HG03066 (cell line): Measurements from ENCODE around the gene SLC12A8.

ENCODE experiments used
- ATAC-seq: cut with Tn5 transposase; IDR thresholded peaks from one replicate; pipeline ENCODE4 v1.9.1; 2021; ENCODE audit warnings: low read depth; ENCODE audit not compliant: unreplicated experiment

Gene SLC12A8

GRCh38 chr3:125157183-125157582 is 55.4 kb downstream of the SLC12A8 start:
- ATAC-seq = no peak

DNA sequence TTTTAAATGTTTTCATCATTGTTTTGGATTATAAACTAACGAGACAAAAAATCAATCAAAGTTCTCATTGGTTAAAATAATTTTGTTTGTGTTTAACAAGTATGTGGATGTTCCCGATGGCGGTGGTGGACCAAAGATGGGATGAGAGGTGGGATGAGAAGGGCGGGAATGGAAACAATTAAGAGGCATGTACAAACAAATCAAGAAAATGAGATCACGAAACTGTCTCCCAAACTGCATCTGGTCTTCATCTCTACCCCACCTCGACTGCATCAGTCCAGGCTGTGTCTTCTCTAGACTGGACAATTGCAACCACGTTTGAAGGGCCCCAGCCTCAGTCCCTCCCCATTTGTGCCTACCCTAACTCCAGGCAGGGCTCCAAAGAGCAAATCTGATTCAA is 56.1 kb downstream of the SLC12A8 start:
- no peak for ATAC-seq

- no peak for ATAC-seq
Observed at GRCh38 chr3:125154800-125155269, 57.7 kb downstream of the SLC12A8 start.

GRCh38 chr3:125154110-125154509 is 58.4 kb downstream of the SLC12A8 start:
- ATAC-seq = no peak

GRCh38 chr3:125152951-125153350 is 59.6 kb downstream of the SLC12A8 start:
- ATAC-seq = no peak

GRCh38 chr3:125151916-125152315 is 60.6 kb downstream of the SLC12A8 start:
- ATAC-seq = no peak

DNA sequence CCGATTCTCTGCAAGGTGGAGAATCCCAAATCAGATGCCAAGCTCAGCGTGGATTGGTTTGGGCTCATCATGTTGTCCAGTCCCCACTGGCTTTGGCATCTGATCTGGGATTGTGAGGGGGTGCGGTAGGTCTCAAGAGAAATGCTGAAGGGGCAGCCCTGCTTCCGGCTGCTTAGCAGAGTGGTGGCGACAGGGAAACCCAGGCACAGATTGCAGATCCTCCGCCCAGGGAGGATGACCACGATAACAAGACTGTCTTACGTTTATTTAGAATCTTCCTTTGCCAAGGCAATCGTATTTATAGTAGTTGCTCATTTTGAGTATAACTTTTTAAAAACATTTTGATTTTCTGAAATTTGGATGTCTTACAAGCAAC is 61.1 kb downstream of the SLC12A8 start:
- ATAC-seq = no peak

DNA sequence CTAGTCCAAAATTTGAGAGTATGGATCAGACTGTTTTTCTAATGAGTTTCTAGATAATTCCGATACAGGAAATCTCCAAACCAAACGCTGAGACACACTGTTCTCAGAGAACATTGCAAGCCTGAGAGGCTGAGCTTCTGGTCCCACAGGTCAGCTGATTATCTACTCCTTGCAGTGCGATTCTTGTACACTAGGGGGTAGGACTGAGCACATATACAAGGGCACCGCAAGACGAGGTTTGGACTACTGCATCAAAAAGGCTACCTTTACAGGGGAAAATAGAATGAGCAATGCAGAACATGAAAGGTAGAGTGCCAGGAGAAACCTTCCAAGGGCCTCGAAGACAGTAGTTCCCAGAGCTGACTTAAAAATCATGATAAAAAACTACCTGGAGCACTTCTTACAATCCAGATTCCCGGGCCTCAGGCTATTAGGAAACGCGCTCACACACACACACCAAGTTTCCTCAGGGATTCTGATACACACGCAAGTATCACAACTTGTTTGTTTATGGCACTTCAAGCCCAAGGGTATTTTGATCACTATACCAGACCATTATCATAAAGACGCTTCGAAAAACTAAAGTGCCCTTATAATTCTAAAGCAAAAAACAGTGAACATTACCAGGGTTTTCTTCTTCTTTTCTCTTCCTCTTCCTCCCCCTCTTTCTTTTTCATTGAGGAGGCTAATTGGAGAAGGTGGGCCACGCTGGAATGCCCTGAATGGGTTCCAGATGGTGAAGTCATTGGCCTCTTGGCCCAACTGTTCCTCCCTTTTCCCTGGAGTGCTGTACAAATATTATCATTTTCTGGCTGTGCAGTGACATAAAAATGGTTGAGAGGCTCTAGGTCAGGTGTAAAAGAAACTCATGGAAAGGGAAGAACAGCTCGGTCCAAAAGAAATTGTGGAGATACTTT is 61.8 kb downstream of the SLC12A8 start:
- no peak for ATAC-seq

DNA sequence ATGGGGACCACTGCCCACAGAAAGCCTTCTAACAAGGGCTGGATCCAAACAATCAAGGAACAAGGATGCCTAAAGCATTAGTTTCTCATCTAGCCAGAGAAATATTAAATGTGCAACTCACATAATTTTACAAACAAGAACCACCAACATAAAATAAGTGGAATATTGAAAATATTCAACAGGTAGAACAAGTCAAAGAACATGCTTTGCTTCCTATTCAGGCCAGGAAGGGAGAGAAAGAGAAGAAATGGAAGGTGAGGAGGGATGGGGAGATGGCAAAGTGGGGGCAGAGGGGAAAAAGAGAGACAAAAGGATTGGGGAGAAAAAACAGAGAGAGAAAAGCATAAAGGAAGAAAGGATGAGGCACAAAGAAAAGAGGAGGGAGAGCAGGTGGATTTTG is 63.1 kb downstream of the SLC12A8 start:
- no peak for ATAC-seq

DNA sequence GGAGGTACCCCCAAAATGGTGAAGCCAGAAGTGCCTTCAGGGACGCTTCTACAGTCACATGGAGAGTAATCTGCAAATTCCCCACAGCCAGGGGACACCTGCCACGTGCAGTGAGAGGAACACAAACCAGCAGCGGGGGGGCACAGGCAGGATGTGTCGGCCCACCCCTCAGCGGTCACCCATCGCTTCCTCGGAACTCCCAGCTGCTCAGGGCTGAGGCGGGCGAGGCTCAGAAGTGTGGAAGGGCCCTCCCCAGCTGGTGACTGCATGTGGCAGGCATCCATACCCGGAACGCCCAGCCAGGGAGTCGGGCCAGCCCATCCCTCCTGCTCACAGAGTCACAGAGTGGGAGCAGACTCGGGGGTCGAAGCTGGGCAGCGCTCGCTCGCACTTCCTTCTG is 63.7 kb downstream of the SLC12A8 start:
- ATAC-seq = no peak

DNA sequence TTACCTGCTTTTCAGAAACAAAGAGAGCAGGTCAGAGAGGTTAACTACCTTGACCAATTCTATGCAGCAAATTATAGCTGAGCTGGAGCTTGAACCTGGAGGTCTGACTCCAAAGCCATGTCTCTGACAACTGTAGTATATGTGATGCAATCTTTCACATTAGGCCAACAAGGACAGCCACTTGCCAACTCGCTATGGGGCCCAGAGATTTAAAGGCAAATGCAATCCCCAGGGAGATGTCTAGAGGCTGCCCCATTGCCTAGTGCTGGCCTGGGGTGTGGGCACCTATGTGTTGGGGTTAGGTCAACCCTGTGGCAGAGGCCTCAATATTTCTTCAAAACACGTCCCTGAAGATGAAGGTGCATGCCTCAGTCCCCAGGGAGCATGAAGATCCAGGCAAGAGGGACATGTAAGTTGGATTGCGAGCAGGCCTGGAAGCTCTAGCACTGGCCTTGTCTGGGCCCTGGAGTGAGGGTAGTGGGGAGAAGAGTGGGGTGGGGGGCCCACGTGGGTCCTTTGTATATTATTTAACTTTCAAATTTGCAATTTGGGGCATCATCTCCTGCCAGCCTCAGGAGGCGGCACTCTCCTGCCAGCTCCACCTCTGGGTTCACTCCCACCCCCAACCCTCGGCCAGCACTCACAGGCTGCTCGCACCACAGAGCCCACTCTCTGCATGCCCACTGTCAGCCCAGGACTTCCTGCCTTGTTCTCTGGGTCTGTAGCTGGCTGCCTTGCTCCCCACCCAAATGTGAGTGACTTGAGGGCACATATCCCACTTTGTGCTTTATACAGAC is 64.3 kb downstream of the SLC12A8 start:
- no peak for ATAC-seq

- ATAC-seq = no peak
Observed at GRCh38 chr3:125147491-125147820, 65.1 kb downstream of the SLC12A8 start.

GRCh38 chr3:125146626-125147490 is 65.7 kb downstream of the SLC12A8 start:
- no peak for ATAC-seq

DNA sequence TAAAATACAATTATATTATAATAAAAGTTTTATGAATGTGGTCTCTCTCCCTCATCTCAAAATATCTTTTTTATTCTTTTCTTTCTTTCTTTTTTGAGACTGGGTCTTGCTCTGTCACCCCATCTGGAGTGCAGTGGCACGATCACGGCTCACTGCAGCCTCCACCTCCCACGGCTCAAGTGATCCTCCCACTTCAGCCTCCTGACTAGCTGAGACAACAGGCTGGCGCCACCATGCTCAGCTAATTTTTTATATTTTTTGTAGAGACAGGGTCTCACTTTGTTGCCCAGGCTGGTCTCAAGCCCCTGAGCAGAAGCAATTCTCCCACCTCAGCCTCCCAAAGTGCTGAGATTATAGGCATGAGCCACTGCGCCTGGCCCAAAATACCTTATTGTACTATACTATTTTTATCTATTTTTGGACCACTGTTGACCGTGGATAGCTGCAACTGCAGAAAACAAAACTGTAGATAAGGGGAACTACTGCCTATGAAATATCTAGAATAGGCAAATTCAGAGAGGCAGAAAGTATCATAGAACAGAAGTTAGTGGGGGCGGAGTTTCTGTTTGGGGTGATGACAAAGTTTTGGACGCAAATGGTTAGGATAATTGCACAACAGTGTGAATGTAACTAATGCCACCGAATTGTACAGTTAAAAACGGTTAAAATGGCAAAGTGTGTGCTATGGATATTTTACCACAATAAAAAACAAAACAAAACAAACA is 66.6 kb downstream of the SLC12A8 start:
- no peak for ATAC-seq

GRCh38 chr3:125144653-125145314 is 67.8 kb downstream of the SLC12A8 start:
- no peak for ATAC-seq

GRCh38 chr3:125143982-125144652 is 68.4 kb downstream of the SLC12A8 start:
- ATAC-seq = no peak

DNA sequence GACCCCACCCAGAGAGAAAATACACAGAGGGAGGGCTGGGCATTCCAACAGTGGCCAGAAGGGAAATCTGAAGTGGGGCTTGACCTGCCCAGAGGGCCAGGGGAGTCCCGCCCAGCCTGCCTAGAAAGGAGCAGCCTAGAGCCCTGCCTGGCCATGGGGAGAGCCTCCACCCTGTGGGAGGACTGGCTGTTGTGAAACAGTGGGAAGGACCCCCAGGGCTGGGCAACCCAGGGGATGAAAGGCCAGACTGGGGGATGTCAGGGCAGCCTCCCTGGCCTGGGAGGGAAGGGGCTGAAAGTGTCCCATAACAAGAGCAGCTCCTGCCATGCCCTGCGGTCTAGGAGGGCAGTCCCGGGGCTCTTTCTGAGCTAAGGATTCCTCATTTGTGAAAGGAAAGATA is 69.0 kb downstream of the SLC12A8 start:
- ATAC-seq = no peak

DNA sequence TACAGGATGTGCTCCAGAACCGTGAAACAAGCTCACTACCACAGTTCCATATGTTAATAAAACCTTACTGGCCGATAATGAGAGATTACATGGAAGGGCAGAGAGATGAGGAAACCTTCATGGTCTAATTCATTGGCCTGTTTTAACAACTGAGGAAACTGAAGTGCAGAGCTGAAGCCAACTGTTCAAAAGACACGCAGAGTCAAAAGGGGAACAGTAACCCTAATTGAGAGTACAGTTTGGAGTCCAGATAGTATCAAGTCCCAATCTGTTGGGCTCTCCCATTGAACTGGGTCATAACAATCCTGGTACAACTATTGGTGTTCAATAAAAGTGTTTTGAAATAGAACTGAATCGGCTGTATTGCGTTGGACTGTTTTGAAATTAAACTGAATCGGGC is 69.6 kb downstream of the SLC12A8 start:
- no peak for ATAC-seq

DNA sequence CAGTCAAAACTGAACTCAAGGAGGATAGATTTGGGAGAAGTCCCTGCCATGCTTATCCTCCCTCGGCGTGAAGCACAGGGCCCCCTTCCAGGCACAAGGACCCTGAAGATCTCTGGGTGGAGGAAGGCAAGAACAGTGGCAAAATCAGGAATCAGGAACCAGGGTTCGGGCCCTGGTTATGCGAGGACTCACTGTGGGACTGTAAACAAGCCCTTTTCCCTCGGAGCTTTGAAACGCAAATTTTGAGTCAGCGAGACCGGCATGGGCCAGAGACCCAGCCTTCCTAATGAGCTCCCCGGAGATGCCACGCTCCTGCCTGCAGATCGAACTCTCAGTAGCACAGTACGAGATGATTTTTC is 70.1 kb downstream of the SLC12A8 start:
- ATAC-seq = no peak
